Stomach (tissue), 9 donors: Measurements from ENCODE around the gene KRT12. TPM values are rescaled to one million over a fixed set of nuclear protein-coding genes. Genes with fewer than 3 reads are reported as not detected.
"Not testable (repeated sequence)": the region's sequence is repeated elsewhere in the genome, so short reads cannot be mapped to it uniquely, and the experiment has no call there.

Experiments
- DNase-seq, 2 donors: peaks; one replicate each; pipeline versions ENCODE4 v3.0.0 to v3.0.0-alpha.2; 2013 to 2019
- H3K27ac ChIP-seq, 5 donors: fragments of 200-600 bp in 4 of 5; sonication (generic) in 4 of 5; one replicate each; pipeline ENCODE4 v1.5.1; 2013 to 2019; ENCODE audit warnings: mild to moderate bottlenecking in 1 of 5, moderate library complexity in 1 of 5
- H3K27me3 ChIP-seq, 3 donors: fragments of 200-600 bp; sonication (generic); one replicate each; pipeline ENCODE4 v1.5.1; 2017 to 2019; ENCODE audit warnings: mixed run types in 1 of 3
- H3K36me3 ChIP-seq, 4 donors: fragments of 200-600 bp; sonication (generic); 1 replicate in 3 of 4; 2 replicates in 1 of 4; pipeline ENCODE4 v1.5.1; 2016 to 2019
- H3K4me1 ChIP-seq, 4 donors: fragments of 200-600 bp; sonication (generic); one replicate each; pipeline ENCODE4 v1.5.1; 2016 to 2019
- H3K4me3 ChIP-seq, 4 donors: fragments of 200-600 bp; sonication (generic) in 3 of 4; one replicate each; pipeline ENCODE4 v1.5.1; 2016 to 2019; ENCODE audit warnings: mild to moderate bottlenecking in 1 of 4
- H3K9me3 ChIP-seq, 4 donors: fragments of 200-600 bp; sonication (generic); one replicate each; pipeline ENCODE4 v1.5.1; 2016 to 2019
- CTCF ChIP-seq, 7 experiments: fragments of 450-650 bp in 4 of 7; fragments of 200-600 bp in 3 of 7; sonication (generic) in 3 of 7; IDR thresholded peaks; one replicate each; pipeline ENCODE4 v1.5.1; 2016 to 2019; ENCODE audit warnings: antibody characterized with exemption in 7 of 7, control low read depth in 2 of 7, mild to moderate bottlenecking in 1 of 7
- EP300 ChIP-seq: sonication (generic); formaldehyde crosslinking; IDR thresholded peaks from one replicate; pipeline ENCODE4 v1.6.1; 2017; ENCODE audit warnings: antibody characterized with exemption
- POLR2A ChIP-seq, 4 donors: fragments of 450-650 bp; IDR thresholded peaks; one replicate each; pipeline ENCODE4 v1.6.1; 2016; ENCODE audit warnings: antibody characterized with exemption in 4 of 4, control low read depth in 2 of 4, mild to moderate bottlenecking in 1 of 4, moderate library complexity in 1 of 4
- POLR2AphosphoS5 ChIP-seq, 3 donors: sonication (generic); formaldehyde crosslinking; IDR thresholded peaks; one replicate each; pipeline ENCODE4 v1.6.1; 2016; ENCODE audit warnings: antibody characterized with exemption in 3 of 3
- WGBS, 5 donors: extraction: QIAGEN DNeasy Blood & Tissue Kit in 3 of 5; methylation state at CpG; one replicate each; pipeline versions ENCODE4 v1.1.5 to v1.1.7; 2013 to 2018; 5-methylcytosine and 5-hydroxymethylcytosine counted together
- intact Hi-C: fragments of 100-400 bp; cut with DNase I; formaldehyde crosslinking; loops from one replicate; pipeline ENCODE4 v1.15.1; 2023; ENCODE audit warnings: low total_unique reads
- polyA plus RNA-seq, 3 donors: library from polyadenylated mRNA; stranded (reverse); fragments of 200-250 nt; gene quantifications; one replicate each; pipeline ENCODE4 v1.2.3, GENCODE V29; 2013
- total RNA-seq, 5 donors: library from RNA; depleted of rRNA; stranded (reverse); fragments of >200 nt; gene quantifications; one replicate each; pipeline versions ENCODE4 v1.1.0 to v1.2.3, GENCODE V29; 2014 to 2016
- donor health status: healthy with polysubstance abuse.
- donor health status: Bipolar disorder and iron deficiency.
- donor health status: healthy.

Gene KRT12
- total and polyA plus RNA-seq, 8 donors: 0.61 to 57.6 (median 7.6) TPM; not detected in 4

DNA sequence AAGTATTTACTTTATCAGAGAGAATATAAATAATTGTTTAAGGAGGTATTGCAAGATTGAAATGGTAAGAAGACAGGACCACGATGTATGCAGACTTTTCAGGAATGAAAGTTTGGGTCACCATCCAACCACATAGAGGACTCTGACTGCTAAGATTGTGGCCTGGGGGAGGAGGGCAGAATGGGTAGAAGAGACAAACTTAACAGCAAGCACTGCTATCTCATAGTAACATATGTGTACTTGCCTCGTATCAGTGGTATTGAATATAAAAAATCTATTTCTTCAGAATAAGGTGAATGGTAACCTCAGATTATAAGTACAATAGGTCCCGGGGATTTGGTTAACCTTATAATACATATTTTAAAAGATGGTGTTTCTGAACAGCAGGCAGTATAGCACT is 50.5 kb downstream of the KRT12 start:
- TF ChIP-seq POLR2AphosphoS5 (IDR thresholded peaks at IDR 0.05) (no peak), EP300 (no peak), CTCF (IDR thresholded peaks at IDR 0.05) (no peak), POLR2A (IDR thresholded peaks at IDR 0.05) (no peak)
- Histone ChIP-seq H3K27ac (no peak overlapping the region), H3K9me3 (peaks cover 0 to 3% (median 1%) of the 10 kb centered on the region in 4 donors), H3K36me3 (peaks cover 4 to 13% (median 9%) of the 10 kb centered on the region in 4 donors), H3K27me3 (peaks cover 3 to 16% (median 5%) of the 10 kb centered on the region in 3 donors), H3K4me3 (no peak overlapping the region), H3K4me1 (peaks cover 6 to 15% (median 13%) of the 10 kb centered on the region in 4 donors)
- no peak for DNase-seq
- intact Hi-C loops: no loop called here
- 74 to 90% (median 78%) methylated on average over 3 of the region's 3 CpGs for WGBS, 5 donors

DNA sequence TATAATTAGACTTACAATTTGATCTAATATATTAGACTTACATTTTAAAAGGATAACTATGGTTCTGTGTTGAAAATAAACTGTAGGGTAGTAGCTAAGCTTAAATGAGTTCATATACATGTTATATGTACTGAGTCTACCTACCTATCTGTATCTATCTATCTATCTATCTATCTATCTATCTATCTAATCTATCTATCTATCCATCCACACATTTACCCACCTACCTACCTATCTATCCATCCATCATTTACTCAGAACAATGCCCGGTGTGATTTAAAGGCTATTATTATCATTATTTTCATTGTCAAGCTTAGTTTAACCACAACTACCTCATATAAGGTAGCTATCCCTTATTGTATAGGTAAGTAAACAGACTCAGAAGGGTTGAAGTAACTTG is 51.6 kb downstream of the KRT12 start:
- 78 to 100% (median 88%) methylated on average over 1 of the region's 1 CpG for WGBS, 5 donors
- H3K27ac ChIP-seq: no peak overlapping the region
- peaks cover 0 to 3% (median 1%) of the 10 kb centered on the region in 4 donors for H3K9me3 ChIP-seq
- intact Hi-C loops: no loop called here
- TF ChIP-seq EP300 (no peak), POLR2AphosphoS5 (IDR thresholded peaks at IDR 0.05) (no peak), POLR2A (IDR thresholded peaks at IDR 0.05) (no peak)
- H3K36me3 ChIP-seq: peaks cover 4 to 13% (median 9%) of the 10 kb centered on the region in 4 donors
- H3K27me3 ChIP-seq: peaks cover 3 to 23% (median 11%) of the 10 kb centered on the region in 3 donors
- no peak for DNase-seq
- peaks cover 6 to 15% (median 13%) of the 10 kb centered on the region in 4 donors for H3K4me1 ChIP-seq
- H3K4me3 ChIP-seq: no peak overlapping the region

- DNase-seq, intact Hi-C loops, H3K4me3 ChIP-seq, H3K27ac ChIP-seq, H3K9me3 ChIP-seq: not testable (repeated sequence)
- H3K36me3 ChIP-seq: peaks cover 4 to 13% (median 9%) of the 10 kb centered on the region in 4 donors
- peaks cover 3 to 30% (median 14%) of the 10 kb centered on the region in 3 donors for H3K27me3 ChIP-seq
- WGBS, 5 donors: 74 to 89% (median 81%) methylated on average over 3 of the region's 3 CpGs
- peaks cover 6 to 12% (median 11%) of the 10 kb centered on the region in 4 donors for H3K4me1 ChIP-seq
These were observed 52.4 kb downstream of the KRT12 start for GRCh38 chr17:40814657-40815056.

GRCh38 chr17:40813804-40814203 is 53.2 kb downstream of the KRT12 start:
- Histone ChIP-seq H3K4me1 (peaks cover 0 to 7% (median 5%) of the 10 kb centered on the region in 4 donors), H3K4me3 (no peak overlapping the region), H3K9me3 (peaks cover 0 to 3% (median 1%) of the 10 kb centered on the region in 4 donors), H3K27me3 (peaks cover 3 to 39% (median 16%) of the 10 kb centered on the region in 3 donors), H3K36me3 (peaks cover 4 to 13% (median 9%) of the 10 kb centered on the region in 4 donors), H3K27ac (no peak overlapping the region)
- intact Hi-C loops: no loop called here
- WGBS, 5 donors: 59 to 75% (median 66%) methylated on average over 4 of the region's 4 CpGs
- no peak for TF ChIP-seq POLR2AphosphoS5 (IDR thresholded peaks at IDR 0.05)
- no peak for TF ChIP-seq CTCF (IDR thresholded peaks at IDR 0.05)
- no peak for TF ChIP-seq POLR2A (IDR thresholded peaks at IDR 0.05)
- no peak for TF ChIP-seq EP300
- DNase-seq: no peak

GRCh38 chr17:40812639-40813038 is 54.4 kb downstream of the KRT12 start:
- Histone ChIP-seq H3K27me3 (peaks cover 3 to 50% (median 23%) of the 10 kb centered on the region in 3 donors), H3K27ac (no peak overlapping the region), H3K4me1 (peaks cover 0 to under 1% (median 0%) of the 10 kb centered on the region in 4 donors), H3K9me3 (peaks cover 0 to 3% (median 1%) of the 10 kb centered on the region in 4 donors), H3K36me3 (peaks cover 4 to 12% (median 9%) of the 10 kb centered on the region in 4 donors), H3K4me3 (no peak overlapping the region)
- TF ChIP-seq CTCF (IDR thresholded peaks at IDR 0.05) (no peak), EP300 (no peak), POLR2A (IDR thresholded peaks at IDR 0.05) (no peak), POLR2AphosphoS5 (IDR thresholded peaks at IDR 0.05) (no peak)
- DNase-seq: no peak
- intact Hi-C loops: no loop called here
- WGBS, 5 donors: 72 to 84% (median 73%) methylated on average over 3 of the region's 3 CpGs

Other genes starting within 250 kb of the KRT12 start
- 100 to 1,000 TPM in 3 of 5 donors, 10 to 100 TPM in 2; 27.5 to 125 (median 104) TPM for gene SMARCE1, start 219.4 kb downstream of the KRT12 start, total RNA-seq
- 10 to 100 TPM; 53.3 to 77.7 (median 61.8) TPM for gene SMARCE1, start 219.4 kb downstream of the KRT12 start, polyA plus RNA-seq
- gene KRT222, start 202.0 kb downstream of the KRT12 start, total RNA-seq: 1 to 10 TPM in 1 of 5 donors, not detected in 4; 2.8 TPM
- 1 to 10 TPM in 1 of 3 donors, under 1 TPM in 2; 0.33 to 1.1 (median 0.61) TPM for gene KRT222, start 202.0 kb downstream of the KRT12 start, polyA plus RNA-seq
- 1 to 10 TPM in 1 of 5 donors, under 1 TPM in 1, not detected in 3; 0.58 to 1.8 TPM for gene KRT24, start 163.5 kb downstream of the KRT12 start, total RNA-seq
- 10 to 100 TPM in 1 of 3 donors, under 1 TPM in 1, not detected in 1; 0.56 to 30.4 TPM for gene KRT24, start 163.5 kb downstream of the KRT12 start, polyA plus RNA-seq
- gene KRT25, start 111.9 kb downstream of the KRT12 start, total RNA-seq: not detected
- gene KRT25, start 111.9 kb downstream of the KRT12 start, polyA plus RNA-seq: not detected
- not detected for gene KRT26, start 95.0 kb downstream of the KRT12 start, total RNA-seq
- not detected for gene KRT26, start 95.0 kb downstream of the KRT12 start, polyA plus RNA-seq
- gene KRT27, start 84.7 kb downstream of the KRT12 start, total RNA-seq: not detected
- not detected for gene KRT27, start 84.7 kb downstream of the KRT12 start, polyA plus RNA-seq
- gene KRT28, start 67.3 kb downstream of the KRT12 start, total RNA-seq: not detected
- gene KRT28, start 67.3 kb downstream of the KRT12 start, polyA plus RNA-seq: not detected
- gene KRT10, start 44.6 kb downstream of the KRT12 start, total RNA-seq: 10 to 100 TPM in 1 of 5 donors, 1 to 10 TPM in 3, under 1 TPM in 1; 0.58 to 25.4 (median 2.9) TPM
- 10 to 100 TPM; 46.1 to 49.0 (median 47.7) TPM for gene KRT10, start 44.6 kb downstream of the KRT12 start, polyA plus RNA-seq
- 100 to 1,000 TPM in 2 of 5 donors, 10 to 100 TPM in 1, not detected in 2; 72.0 to 121 (median 101) TPM for gene KRT20, start 18.0 kb upstream of the KRT12 start, total RNA-seq
- 100 to 1,000 TPM in 1 of 3 donors, 1 to 10 TPM in 2; 3.9 to 370 (median 4.4) TPM for gene KRT20, start 18.0 kb upstream of the KRT12 start, polyA plus RNA-seq
- not detected for gene KRT23, start 70.4 kb upstream of the KRT12 start, total RNA-seq
- 1 to 10 TPM in 2 of 3 donors, not detected in 1; 1.1 to 2.6 TPM for gene KRT23, start 70.4 kb upstream of the KRT12 start, polyA plus RNA-seq
- not detected for gene KRT39, start 99.7 kb upstream of the KRT12 start, total RNA-seq
- gene KRT39, start 99.7 kb upstream of the KRT12 start, polyA plus RNA-seq: not detected
- not detected for gene KRT40, start 117.1 kb upstream of the KRT12 start, total RNA-seq
- gene KRT40, start 117.1 kb upstream of the KRT12 start, polyA plus RNA-seq: under 1 TPM in 1 of 3 donors, not detected in 2; 0.10 TPM
- gene KRTAP3-3, start 126.9 kb upstream of the KRT12 start, total RNA-seq: not detected
- not detected for gene KRTAP3-3, start 126.9 kb upstream of the KRT12 start, polyA plus RNA-seq
- gene KRTAP3-2, start 132.7 kb upstream of the KRT12 start, total RNA-seq: not detected
- gene KRTAP3-2, start 132.7 kb upstream of the KRT12 start, polyA plus RNA-seq: not detected
- gene KRTAP3-1, start 141.9 kb upstream of the KRT12 start, total RNA-seq: not detected
- not detected for gene KRTAP3-1, start 141.9 kb upstream of the KRT12 start, polyA plus RNA-seq
- not detected for gene KRTAP1-5, start 160.0 kb upstream of the KRT12 start, total RNA-seq
- not detected for gene KRTAP1-5, start 160.0 kb upstream of the KRT12 start, polyA plus RNA-seq
- not detected for gene KRTAP1-4, start 163.0 kb upstream of the KRT12 start, total RNA-seq
- gene KRTAP1-4, start 163.0 kb upstream of the KRT12 start, polyA plus RNA-seq: not detected
- gene KRTAP1-3, start 167.7 kb upstream of the KRT12 start, total RNA-seq: not detected
- gene KRTAP1-3, start 167.7 kb upstream of the KRT12 start, polyA plus RNA-seq: not detected
- not detected for gene KRTAP1-1, start 174.2 kb upstream of the KRT12 start, total RNA-seq
- not detected for gene KRTAP1-1, start 174.2 kb upstream of the KRT12 start, polyA plus RNA-seq
- gene KRTAP2-1, start 180.1 kb upstream of the KRT12 start, total RNA-seq: not detected
- not detected for gene KRTAP2-1, start 180.1 kb upstream of the KRT12 start, polyA plus RNA-seq
- not detected for gene KRTAP2-2, start 188.0 kb upstream of the KRT12 start, total RNA-seq
- gene KRTAP2-2, start 188.0 kb upstream of the KRT12 start, polyA plus RNA-seq: not detected
- not detected for gene KRTAP2-3, start 192.9 kb upstream of the KRT12 start, total RNA-seq
- not detected for gene KRTAP2-3, start 192.9 kb upstream of the KRT12 start, polyA plus RNA-seq
- not detected for gene KRTAP2-4, start 198.7 kb upstream of the KRT12 start, total RNA-seq
- gene KRTAP2-4, start 198.7 kb upstream of the KRT12 start, polyA plus RNA-seq: not detected
- gene KRTAP4-7, start 216.9 kb upstream of the KRT12 start, total RNA-seq: not detected
- not detected for gene KRTAP4-7, start 216.9 kb upstream of the KRT12 start, polyA plus RNA-seq
- gene KRTAP4-8, start 230.9 kb upstream of the KRT12 start, total RNA-seq: not detected
- gene KRTAP4-8, start 230.9 kb upstream of the KRT12 start, polyA plus RNA-seq: not detected
- not detected for gene KRTAP4-16, start 235.0 kb upstream of the KRT12 start, total RNA-seq
- gene KRTAP4-16, start 235.0 kb upstream of the KRT12 start, polyA plus RNA-seq: not detected
- gene KRTAP4-9, start 238.2 kb upstream of the KRT12 start, total RNA-seq: not detected
- not detected for gene KRTAP4-9, start 238.2 kb upstream of the KRT12 start, polyA plus RNA-seq